ENCODE measurements around the gene NOP53. TPM values are rescaled to one million over a fixed set of nuclear protein-coding genes. Genes with fewer than 3 reads are reported as not detected.

Gene NOP53
- total RNA-seq, 3 donors from 2014 or later (not counting 1 experiment from before 2014, with no cell fraction given): 416 to 445 (median 428) TPM

DNA sequence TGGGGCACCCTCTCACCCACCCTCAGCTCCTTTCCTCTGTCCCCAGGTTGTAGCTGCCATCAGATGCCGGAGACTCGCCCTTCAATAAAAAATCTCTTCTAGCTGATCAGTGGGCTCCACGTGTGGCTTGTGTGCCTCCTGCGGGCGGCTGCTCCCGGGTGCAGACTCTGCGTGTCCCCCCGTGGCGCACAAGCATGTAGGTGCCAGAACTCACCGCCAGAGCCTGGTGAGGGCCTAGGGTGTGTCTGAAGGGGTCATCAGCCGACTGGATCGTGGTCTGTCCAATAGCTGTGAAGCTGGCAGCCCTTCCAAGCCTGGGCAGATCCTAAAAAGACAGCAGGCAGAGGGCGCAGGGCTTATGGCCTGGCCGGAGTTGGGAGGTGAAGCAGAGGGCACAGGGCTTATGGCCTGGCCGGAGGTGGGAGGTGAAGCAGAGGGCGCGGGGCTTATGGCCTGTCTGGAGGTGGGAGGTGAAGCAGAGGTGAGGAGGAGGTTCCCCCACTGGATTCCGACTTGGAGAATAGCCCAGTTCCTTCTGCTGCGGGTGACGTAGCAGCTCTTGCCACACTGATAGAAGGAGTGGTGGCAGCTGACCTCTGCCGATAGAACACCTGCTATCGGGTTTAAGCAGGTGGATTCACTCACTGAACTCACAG is 11.7 kb downstream of the NOP53 start:
- Histone ChIP-seq H3K9me3 (ENCODE audit: control insufficient read depth, insufficient read depth, low read length) (no peaks in the 10 kb centered on the region), H3K27ac (ENCODE audit: low read length) (no peak overlapping the region), H3K36me3 (ENCODE audit: control insufficient read depth, insufficient read depth, low read length) (peaks cover 55% of the 10 kb centered on the region), H3K4me3 (ENCODE audit: low read length) (no peak overlapping the region), H3K4me1 (ENCODE audit: control insufficient read depth, insufficient read depth, low read length) (no peaks in the 10 kb centered on the region), H3K27me3 (ENCODE audit: control insufficient read depth, insufficient read depth, low read length) (no peaks in the 10 kb centered on the region)
- Mint-ChIP-seq H3K4me1 (no peaks in the 10 kb centered on the region), H3K36me3 (peaks cover 11% of the 10 kb centered on the region), H3K27me3 (ENCODE audit: low read depth in 2 of 2) (no peaks in the 10 kb centered on the region), H3K27ac (peak overlapping the region in 1 of 2 donors; percentile 78), H3K9me3 (peaks cover 2 to 3% of the 10 kb centered on the region in 2 donors), H3K4me3 (no peak overlapping the region)
- DNase-seq (peak in 1 of 2 donors; percentile 10), ATAC-seq (no peak)
- TF ChIP-seq, protein P1, sequence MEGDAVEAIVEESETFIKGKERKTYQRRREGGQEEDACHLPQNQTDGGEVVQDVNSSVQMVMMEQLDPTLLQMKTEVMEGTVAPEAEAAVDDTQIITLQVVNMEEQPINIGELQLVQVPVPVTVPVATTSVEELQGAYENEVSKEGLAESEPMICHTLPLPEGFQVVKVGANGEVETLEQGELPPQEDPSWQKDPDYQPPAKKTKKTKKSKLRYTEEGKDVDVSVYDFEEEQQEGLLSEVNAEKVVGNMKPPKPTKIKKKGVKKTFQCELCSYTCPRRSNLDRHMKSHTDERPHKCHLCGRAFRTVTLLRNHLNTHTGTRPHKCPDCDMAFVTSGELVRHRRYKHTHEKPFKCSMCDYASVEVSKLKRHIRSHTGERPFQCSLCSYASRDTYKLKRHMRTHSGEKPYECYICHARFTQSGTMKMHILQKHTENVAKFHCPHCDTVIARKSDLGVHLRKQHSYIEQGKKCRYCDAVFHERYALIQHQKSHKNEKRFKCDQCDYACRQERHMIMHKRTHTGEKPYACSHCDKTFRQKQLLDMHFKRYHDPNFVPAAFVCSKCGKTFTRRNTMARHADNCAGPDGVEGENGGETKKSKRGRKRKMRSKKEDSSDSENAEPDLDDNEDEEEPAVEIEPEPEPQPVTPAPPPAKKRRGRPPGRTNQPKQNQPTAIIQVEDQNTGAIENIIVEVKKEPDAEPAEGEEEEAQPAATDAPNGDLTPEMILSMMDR (IDR thresholded peaks at IDR 0.05): no peak
- WGBS (ENCODE audit: insufficient coverage): 98% methylated on average over 22 of the region's 22 CpGs
- intact Hi-C loops (cut with micrococcal nuclease): no loop called here

- H3K4me1 ChIP-seq (ENCODE audit: control insufficient read depth, insufficient read depth, low read length): no peaks in the 10 kb centered on the region
- H3K27ac ChIP-seq (ENCODE audit: low read length): no peak overlapping the region
- no peak overlapping the region for H3K4me3 Mint-ChIP-seq
- no peaks in the 10 kb centered on the region for H3K4me1 Mint-ChIP-seq
- intact Hi-C loops (cut with micrococcal nuclease): no loop called here
- peaks cover 47% of the 10 kb centered on the region for H3K36me3 ChIP-seq (ENCODE audit: control insufficient read depth, insufficient read depth, low read length)
- TF ChIP-seq, protein P1 (IDR thresholded peaks at IDR 0.05): no peak
- 90% methylated on average over 10 of the region's 14 CpGs for WGBS (ENCODE audit: insufficient coverage)
- H3K9me3 ChIP-seq (ENCODE audit: control insufficient read depth, insufficient read depth, low read length): no peaks in the 10 kb centered on the region
- DNase-seq (peak in 1 of 2 donors; percentile 7), ATAC-seq (no peak)
- no peaks in the 10 kb centered on the region for H3K27me3 ChIP-seq (ENCODE audit: control insufficient read depth, insufficient read depth, low read length)
- peak overlapping the region in 1 of 2 donors; percentile 78 for H3K27ac Mint-ChIP-seq
- no peaks in the 10 kb centered on the region for H3K27me3 Mint-ChIP-seq (ENCODE audit: low read depth in 2 of 2)
- H3K9me3 Mint-ChIP-seq: peaks cover 2 to 3% of the 10 kb centered on the region in 2 donors
- peaks cover 11% of the 10 kb centered on the region for H3K36me3 Mint-ChIP-seq
- no peak overlapping the region for H3K4me3 ChIP-seq (ENCODE audit: low read length)
These were observed 12.5 kb downstream of the NOP53 start for GRCh38 chr19:47757617-47758442.

DNA sequence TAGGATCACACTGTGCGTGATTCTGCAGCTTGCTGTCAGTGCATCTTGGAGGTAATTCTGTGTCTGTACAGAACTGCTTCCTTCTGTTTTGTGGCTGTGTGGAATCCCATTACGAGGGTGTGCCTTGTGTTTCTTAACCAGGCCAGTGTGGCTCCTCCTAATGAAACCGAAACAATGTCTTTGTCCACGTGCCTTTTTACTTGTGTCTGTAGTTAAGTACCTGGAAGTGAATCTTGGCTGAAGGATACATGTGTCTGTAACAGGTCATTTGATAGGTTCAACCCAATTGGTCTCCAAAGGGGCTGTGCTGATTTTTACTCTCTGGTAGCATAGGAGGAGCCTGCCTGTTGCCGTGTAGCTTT is 13.1 kb downstream of the NOP53 start:
- H3K36me3 ChIP-seq (ENCODE audit: control insufficient read depth, insufficient read depth, low read length): peaks cover 41% of the 10 kb centered on the region
- H3K4me3 ChIP-seq (ENCODE audit: low read length): no peak overlapping the region
- H3K27ac Mint-ChIP-seq: no peak overlapping the region
- no peak for ATAC-seq
- no peaks in the 10 kb centered on the region for H3K27me3 ChIP-seq (ENCODE audit: control insufficient read depth, insufficient read depth, low read length)
- no peaks in the 10 kb centered on the region for H3K27me3 Mint-ChIP-seq (ENCODE audit: low read depth in 2 of 2)
- no peak overlapping the region for H3K4me3 Mint-ChIP-seq
- peaks cover 11% of the 10 kb centered on the region for H3K36me3 Mint-ChIP-seq
- TF ChIP-seq, protein P1 (IDR thresholded peaks at IDR 0.05): no peak
- intact Hi-C loops (cut with micrococcal nuclease): no loop called here
- peaks cover 2 to 3% of the 10 kb centered on the region in 2 donors for H3K9me3 Mint-ChIP-seq
- peak in 1 of 2 donors; percentile 15 for DNase-seq
- H3K9me3 ChIP-seq (ENCODE audit: control insufficient read depth, insufficient read depth, low read length): no peaks in the 10 kb centered on the region
- no peak overlapping the region for H3K27ac ChIP-seq (ENCODE audit: low read length)
- no peaks in the 10 kb centered on the region for H3K4me1 Mint-ChIP-seq
- 93% methylated on average over 5 of the region's 5 CpGs for WGBS (ENCODE audit: insufficient coverage)
- H3K4me1 ChIP-seq (ENCODE audit: control insufficient read depth, insufficient read depth, low read length): no peaks in the 10 kb centered on the region
